Measurements from ENCODE around the gene DDX25. TPM values are rescaled to one million over a fixed set of nuclear protein-coding genes. Genes with fewer than 3 reads are reported as not detected.

The DDX25 gene
- total RNA-seq, 2 experiments from 2014 or later, result not detected

DNA sequence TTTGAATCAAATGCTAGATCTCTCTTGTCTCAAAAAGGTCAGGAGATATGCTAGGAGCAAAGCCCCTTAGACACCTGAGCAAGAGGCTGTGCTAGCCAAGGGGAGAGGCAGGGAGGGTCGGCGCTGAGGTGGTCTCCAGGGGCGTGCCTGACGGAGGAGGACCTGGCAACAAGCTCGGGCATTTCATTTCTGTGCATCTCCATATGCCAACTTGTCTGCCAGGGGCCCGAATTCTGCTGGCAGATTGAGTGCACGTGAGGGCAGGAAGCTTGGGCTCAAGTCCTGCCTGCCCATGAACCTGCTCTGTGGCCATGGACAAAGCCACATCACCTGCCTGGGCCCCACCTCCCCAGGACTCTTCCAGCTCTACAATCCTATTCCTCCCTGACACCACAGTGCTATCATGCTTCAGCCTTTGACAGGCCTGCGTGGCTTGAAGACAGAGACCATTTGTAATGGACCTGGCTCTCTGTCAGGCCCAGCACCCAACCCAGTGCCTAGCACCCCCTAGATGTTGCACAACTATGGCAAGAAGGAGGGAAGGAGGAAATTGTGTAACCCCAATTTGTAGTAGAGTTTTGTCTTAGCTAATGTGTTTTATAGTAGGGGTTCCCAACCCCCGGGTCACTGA, 25.3 kb downstream of the DDX25 start:
- Mint-ChIP-seq H3K27me3 (ENCODE audit: low read depth) (peaks cover 2% of the 10 kb centered on the region), H3K27ac (no peak overlapping the region), H3K36me3 (ENCODE audit: low read depth) (no peaks in the 10 kb centered on the region), H3K4me1 (ENCODE audit: low read depth) (no peaks in the 10 kb centered on the region), H3K4me3 (no peak overlapping the region), H3K9me3 (no peaks in the 10 kb centered on the region)
- intact Hi-C loops (cut with micrococcal nuclease), result no loop called here
- CTCF ChIA-PET, result no interaction called here
- DNase-seq, result no peak

DNA sequence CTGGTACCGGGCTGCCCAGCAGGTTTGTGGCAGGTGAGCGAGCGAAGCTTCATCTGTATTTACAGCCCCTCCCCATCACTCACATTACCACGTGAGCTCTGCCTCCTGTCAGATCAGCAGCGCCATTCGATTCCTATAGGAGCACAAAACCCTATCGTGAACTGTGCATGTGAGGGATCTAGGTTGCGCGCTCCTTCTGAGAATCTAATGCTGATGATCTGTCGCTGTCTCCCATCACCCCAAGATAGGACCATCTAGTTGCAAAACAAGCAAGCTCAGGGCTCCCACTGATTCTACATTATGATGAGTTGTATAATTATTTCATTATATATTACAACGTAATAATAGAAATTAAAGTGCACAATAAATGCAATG, 25.8 kb downstream of the DDX25 start:
- intact Hi-C loops (cut with micrococcal nuclease), result no loop called here
- H3K27me3 Mint-ChIP-seq (ENCODE audit: low read depth), result peaks cover 2% of the 10 kb centered on the region
- no peaks in the 10 kb centered on the region for H3K36me3 Mint-ChIP-seq (ENCODE audit: low read depth)
- CTCF ChIA-PET, result interaction anchor here (0.6 to 1.1 kb wide), 2 partner anchors 20 to 264 kb away, joined by 3 to 4 read pairs; no protein-coding TSS in a partner anchor
- no peak overlapping the region for H3K4me3 Mint-ChIP-seq
- H3K9me3 Mint-ChIP-seq, result no peaks in the 10 kb centered on the region
- DNase-seq, result no peak
- H3K27ac Mint-ChIP-seq, result no peak overlapping the region
- no peaks in the 10 kb centered on the region for H3K4me1 Mint-ChIP-seq (ENCODE audit: low read depth)

DNA sequence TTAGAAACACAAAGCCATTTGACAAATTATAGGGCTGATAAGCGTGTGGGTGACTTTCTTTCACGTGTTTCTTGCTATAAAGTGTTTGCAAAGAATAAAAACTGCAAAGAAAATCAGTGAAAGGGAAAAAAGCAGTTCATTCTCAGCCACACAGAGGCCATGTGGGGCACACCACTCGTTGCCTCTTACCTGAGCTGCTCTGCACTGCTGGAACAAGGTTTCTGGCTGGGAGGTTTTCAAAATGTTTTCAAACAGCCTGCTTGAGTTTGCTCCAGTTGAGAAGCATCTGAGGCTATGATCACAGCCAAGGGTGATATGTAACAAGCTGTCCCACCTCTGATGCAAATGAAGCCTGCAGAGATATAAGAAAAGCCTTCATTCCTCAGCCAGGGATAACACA, 26.8 kb downstream of the DDX25 start:
- CTCF ChIA-PET, result interaction anchor here (0.6 to 2.6 kb wide), 3 partner anchors 11 to 263 kb away, joined by 3 to 11 read pairs (median 3); no protein-coding TSS in a partner anchor
- Mint-ChIP-seq H3K27ac (no peak overlapping the region), H3K4me1 (ENCODE audit: low read depth) (no peaks in the 10 kb centered on the region), H3K36me3 (ENCODE audit: low read depth) (no peaks in the 10 kb centered on the region), H3K9me3 (no peaks in the 10 kb centered on the region), H3K27me3 (ENCODE audit: low read depth) (peaks cover 2% of the 10 kb centered on the region), H3K4me3 (no peak overlapping the region)
- intact Hi-C loops (cut with micrococcal nuclease), result no loop called here
- DNase-seq, result no peak

DNA sequence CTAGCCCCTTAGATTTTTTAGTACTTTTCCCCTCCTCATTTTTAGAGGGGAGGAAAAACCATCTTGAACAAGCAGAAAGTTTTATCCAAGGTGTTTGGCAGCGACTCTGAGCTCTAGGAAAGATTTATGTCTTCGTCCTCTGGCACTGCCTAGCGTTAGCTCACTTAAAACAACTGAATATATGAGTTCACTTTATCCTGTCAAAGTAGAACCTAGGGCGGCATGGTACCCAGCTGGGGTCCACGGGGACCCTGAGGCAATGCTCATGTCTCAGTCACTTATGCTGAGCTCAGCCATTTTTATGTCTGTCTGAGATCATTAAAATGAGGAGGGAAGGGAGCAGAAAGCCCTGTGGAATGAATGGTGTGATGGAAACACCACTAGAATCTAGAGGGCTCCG, 27.4 kb downstream of the DDX25 start:
- CTCF ChIA-PET, result interaction anchor here (0.6 to 2.6 kb wide), 2 partner anchors 10 to 178 kb away, joined by 3 to 11 read pairs; no protein-coding TSS in a partner anchor
- no peak for DNase-seq
- no peaks in the 10 kb centered on the region for H3K4me1 Mint-ChIP-seq (ENCODE audit: low read depth)

DNA sequence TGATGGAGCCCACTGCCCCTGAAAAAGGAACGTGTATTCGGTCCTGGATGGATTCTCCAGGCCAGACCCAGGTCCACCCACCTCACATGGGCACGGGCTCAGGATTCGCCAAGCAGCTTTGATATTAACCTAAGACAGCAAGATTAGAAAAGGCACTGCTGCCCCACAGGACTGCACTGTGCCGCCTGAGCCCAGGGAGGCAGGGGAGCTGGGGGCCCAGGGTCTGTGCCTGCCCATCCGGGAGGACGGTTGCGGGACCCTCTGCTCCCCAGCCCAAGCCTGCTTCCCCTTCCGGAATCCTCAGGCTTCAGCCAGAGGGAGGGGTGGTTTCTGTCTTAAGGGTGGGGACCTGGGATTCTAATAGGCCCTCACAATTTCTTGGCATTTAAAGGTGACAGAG, 28.0 kb downstream of the DDX25 start:
- no peaks in the 10 kb centered on the region for H3K27me3 Mint-ChIP-seq (ENCODE audit: low read depth)
- H3K4me1 Mint-ChIP-seq (ENCODE audit: low read depth), result no peaks in the 10 kb centered on the region
- H3K27ac Mint-ChIP-seq, result no peak overlapping the region
- H3K4me3 Mint-ChIP-seq, result no peak overlapping the region
- CTCF ChIA-PET, result interaction anchor here (2.6 kb wide), 1 partner anchor 10 kb away, joined by 11 read pairs; no protein-coding TSS in a partner anchor
- H3K36me3 Mint-ChIP-seq (ENCODE audit: low read depth), result no peaks in the 10 kb centered on the region
- H3K9me3 Mint-ChIP-seq, result no peaks in the 10 kb centered on the region
- intact Hi-C loops (cut with micrococcal nuclease), result no loop called here
- DNase-seq, result no peak

More for the DNA sequence above, 27.4 kb downstream of the DDX25 start:
- intact Hi-C loops (cut with micrococcal nuclease), result no loop called here
- Mint-ChIP-seq H3K27me3 (ENCODE audit: low read depth) (peaks cover 2% of the 10 kb centered on the region), H3K4me3 (no peak overlapping the region), H3K36me3 (ENCODE audit: low read depth) (no peaks in the 10 kb centered on the region), H3K9me3 (no peaks in the 10 kb centered on the region), H3K27ac (no peak overlapping the region)

- H3K27ac Mint-ChIP-seq, result no peak overlapping the region
- H3K36me3 Mint-ChIP-seq (ENCODE audit: low read depth), result no peaks in the 10 kb centered on the region
- H3K4me1 Mint-ChIP-seq (ENCODE audit: low read depth), result peaks cover under 1% of the 10 kb centered on the region
- intact Hi-C loops (cut with micrococcal nuclease), result no loop called here
- CTCF ChIA-PET, result interaction anchor here (2.6 kb wide), 1 partner anchor 9 kb away, joined by 11 read pairs; no protein-coding TSS in a partner anchor
- no peak overlapping the region for H3K4me3 Mint-ChIP-seq
- DNase-seq, result no peak
- H3K9me3 Mint-ChIP-seq, result no peaks in the 10 kb centered on the region
- no peaks in the 10 kb centered on the region for H3K27me3 Mint-ChIP-seq (ENCODE audit: low read depth)
Measured at GRCh38 chr11:125933030-125933813, 28.9 kb downstream of the DDX25 start.

DNA sequence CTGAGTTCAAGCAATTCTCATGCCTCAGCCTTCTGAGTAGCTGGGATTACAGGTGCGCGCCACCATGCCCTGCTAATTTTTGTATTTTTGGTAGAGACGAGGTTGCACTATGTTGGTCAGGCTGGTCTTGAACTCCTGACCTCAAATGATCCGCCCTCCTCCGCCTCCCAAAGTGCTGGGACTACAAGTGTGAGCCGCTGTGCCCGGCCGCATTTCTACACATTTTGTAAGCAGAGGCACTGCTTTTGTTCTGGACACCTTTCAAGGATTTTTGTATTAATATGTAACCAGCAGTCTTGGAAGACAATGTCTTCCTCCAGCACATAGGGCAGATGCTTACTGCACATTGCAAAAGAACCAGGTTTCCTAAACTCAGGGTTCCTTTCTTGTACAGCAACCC, 30.2 kb downstream of the DDX25 start:
- H3K4me3 Mint-ChIP-seq, result no peak overlapping the region
- H3K27me3 Mint-ChIP-seq (ENCODE audit: low read depth), result no peaks in the 10 kb centered on the region
- intact Hi-C loops (cut with micrococcal nuclease), result no loop called here
- no peak overlapping the region for H3K27ac Mint-ChIP-seq
- H3K36me3 Mint-ChIP-seq (ENCODE audit: low read depth), result no peaks in the 10 kb centered on the region
- peaks cover 8% of the 10 kb centered on the region for H3K4me1 Mint-ChIP-seq (ENCODE audit: low read depth)
- no peak for DNase-seq
- H3K9me3 Mint-ChIP-seq, result no peaks in the 10 kb centered on the region
- CTCF ChIA-PET, result interaction anchor here (0.6 kb wide), 1 partner anchor 11 kb away, joined by 4 read pairs; no protein-coding TSS in a partner anchor

DNA sequence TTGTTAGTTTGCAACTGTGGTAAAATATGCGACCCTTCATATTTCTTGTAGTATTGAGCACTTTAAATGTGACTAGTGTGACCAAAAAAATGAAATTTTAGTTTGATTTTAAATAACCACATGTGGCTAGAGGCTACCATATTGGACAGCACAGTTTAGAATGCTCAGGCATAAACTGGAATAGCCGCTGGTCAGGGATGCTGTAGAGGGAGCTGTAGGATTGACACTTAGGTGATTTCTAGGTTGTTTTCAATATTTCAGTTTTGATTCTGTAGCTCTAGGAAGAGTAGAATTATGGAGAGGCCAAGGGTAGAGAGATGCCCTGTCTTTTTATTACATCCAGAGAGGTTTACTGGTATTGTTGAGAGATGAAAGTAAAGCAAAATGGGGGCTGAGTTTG, 30.7 kb downstream of the DDX25 start:
- DNase-seq, result no peak
- intact Hi-C loops (cut with micrococcal nuclease), result no loop called here
- Mint-ChIP-seq H3K27ac (no peak overlapping the region), H3K9me3 (no peaks in the 10 kb centered on the region), H3K36me3 (ENCODE audit: low read depth) (no peaks in the 10 kb centered on the region), H3K4me1 (ENCODE audit: low read depth) (peaks cover 8% of the 10 kb centered on the region), H3K27me3 (ENCODE audit: low read depth) (no peaks in the 10 kb centered on the region), H3K4me3 (no peak overlapping the region)
- CTCF ChIA-PET, result no interaction called here

DNA sequence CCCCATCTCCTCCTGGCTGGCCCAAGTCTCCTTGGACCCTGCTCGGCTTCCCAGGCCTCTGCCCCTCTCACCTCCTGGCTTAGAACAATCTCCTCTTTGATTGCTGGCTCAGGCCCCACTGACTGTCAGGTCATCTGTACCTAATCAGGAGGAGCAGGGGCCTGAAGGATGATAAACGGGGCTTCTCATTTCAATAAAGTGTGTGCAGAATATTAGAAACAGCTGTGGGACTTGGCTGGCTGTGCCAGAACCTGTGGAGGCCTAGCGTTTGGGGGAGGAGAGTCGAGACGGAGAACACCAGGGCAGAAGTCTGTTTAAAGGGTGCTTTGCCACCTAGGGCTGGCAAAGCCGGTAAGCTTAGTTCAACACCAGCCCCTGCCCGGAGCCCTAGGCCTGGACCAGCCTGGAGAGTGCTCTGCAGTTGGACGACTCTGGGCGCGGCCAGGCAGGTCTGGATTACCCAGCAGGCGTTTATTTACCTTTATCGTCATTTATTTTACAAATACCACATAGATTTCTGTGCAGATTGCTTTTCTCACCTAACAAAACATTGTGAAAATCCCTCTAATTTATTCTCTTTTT, 31.4 kb downstream of the DDX25 start:
- no peak overlapping the region for H3K27ac Mint-ChIP-seq
- H3K36me3 Mint-ChIP-seq (ENCODE audit: low read depth), result no peaks in the 10 kb centered on the region
- no peak overlapping the region for H3K4me3 Mint-ChIP-seq
- intact Hi-C loops (cut with micrococcal nuclease), result no loop called here
- H3K9me3 Mint-ChIP-seq, result no peaks in the 10 kb centered on the region
- no peaks in the 10 kb centered on the region for H3K27me3 Mint-ChIP-seq (ENCODE audit: low read depth)
- CTCF ChIA-PET, result interaction anchor here (0.6 kb wide), 2 partner anchors 14 to 1059 kb away, joined by 3 read pairs; no protein-coding TSS in a partner anchor
- peaks cover 8% of the 10 kb centered on the region for H3K4me1 Mint-ChIP-seq (ENCODE audit: low read depth)
- DNase-seq, result no peak

DNA sequence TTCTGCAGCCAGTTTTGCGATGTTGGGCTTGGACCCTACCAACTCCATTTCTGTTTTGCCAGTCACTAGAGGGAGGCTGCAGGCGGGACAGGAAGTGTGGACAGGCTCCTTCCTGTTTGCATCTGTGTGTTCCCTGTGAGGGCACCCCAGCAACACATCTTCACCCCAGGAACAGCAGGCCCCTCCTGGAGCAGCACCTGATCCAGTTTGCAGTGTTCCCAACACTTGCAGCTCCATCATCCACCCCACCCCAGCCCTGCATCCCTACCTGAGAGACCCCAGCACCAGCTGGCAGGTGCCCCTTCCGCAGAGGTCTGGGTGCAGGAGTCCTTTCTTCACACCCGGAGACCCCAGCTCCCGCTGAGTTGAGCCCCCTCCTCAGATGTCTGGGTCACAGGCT, 34.1 kb downstream of the DDX25 start:
- Mint-ChIP-seq H3K27me3 (ENCODE audit: low read depth) (no peaks in the 10 kb centered on the region), H3K4me3 (no peak overlapping the region), H3K9me3 (no peaks in the 10 kb centered on the region), H3K4me1 (ENCODE audit: low read depth) (peaks cover 15% of the 10 kb centered on the region), H3K36me3 (ENCODE audit: low read depth) (no peaks in the 10 kb centered on the region), H3K27ac (no peak overlapping the region)
- no peak for DNase-seq
- CTCF ChIA-PET, result interaction anchor here (0.5 to 1.5 kb wide), 4 partner anchors 15 to 23 kb away, joined by 3 read pairs; no protein-coding TSS in a partner anchor
- intact Hi-C loops (cut with micrococcal nuclease), result no loop called here

DNA sequence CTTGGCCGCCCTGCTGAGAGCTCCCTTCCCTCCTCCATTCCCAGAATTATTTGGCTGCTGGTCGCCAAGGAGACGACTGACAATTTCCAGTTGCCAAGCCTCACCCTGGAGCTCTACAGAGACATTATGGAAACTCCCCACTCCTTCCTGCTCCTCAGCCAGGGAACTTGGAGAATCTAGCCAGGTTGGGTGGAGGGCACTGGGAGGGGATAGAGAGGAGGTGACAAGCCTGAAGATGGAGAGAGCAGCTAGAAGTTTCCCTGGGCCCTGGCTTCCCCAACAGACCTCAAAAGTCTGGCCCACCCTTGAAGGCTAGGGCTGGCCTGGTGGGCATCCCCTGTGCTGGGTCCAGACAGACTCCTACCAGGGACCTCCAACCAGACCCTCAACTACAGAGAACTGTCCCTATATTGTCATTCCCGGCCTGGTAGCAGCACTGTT, 34.8 kb downstream of the DDX25 start:
- H3K4me3 Mint-ChIP-seq, result no peak overlapping the region

DNA sequence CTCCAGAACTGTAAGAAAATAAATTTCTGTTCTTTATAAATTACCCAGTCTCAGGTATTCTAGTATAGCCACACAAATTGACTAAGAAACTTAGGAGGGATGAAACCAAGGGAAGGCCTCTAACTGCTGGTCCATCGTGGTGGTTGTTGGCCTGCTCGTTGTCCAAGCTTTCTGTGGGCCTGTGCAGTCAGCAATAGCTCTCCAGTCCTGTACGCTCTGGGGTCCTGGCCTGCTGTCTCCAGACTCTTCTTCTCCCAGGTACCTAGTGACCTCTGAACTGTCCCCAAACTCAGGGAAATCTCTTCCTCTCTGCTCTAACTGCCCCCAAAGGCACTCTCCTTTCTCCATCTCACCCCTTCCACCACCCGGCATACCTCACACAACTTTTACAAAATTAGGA, 35.8 kb downstream of the DDX25 start:
- intact Hi-C loops (cut with micrococcal nuclease), result loop anchor here (5.0 kb wide), 1 partner anchor 122 kb away; the partner anchor contains the start of gene CDON
- Mint-ChIP-seq H3K27me3 (ENCODE audit: low read depth) (no peaks in the 10 kb centered on the region), H3K4me3 (no peak overlapping the region), H3K9me3 (no peaks in the 10 kb centered on the region), H3K27ac (no peak overlapping the region), H3K36me3 (ENCODE audit: low read depth) (no peaks in the 10 kb centered on the region), H3K4me1 (ENCODE audit: low read depth) (peaks cover 15% of the 10 kb centered on the region)
- no peak for DNase-seq
- CTCF ChIA-PET, result interaction anchor here (0.6 to 1.5 kb wide), 7 partner anchors 23 to 516 kb away, joined by 3 to 12 read pairs (median 4); no protein-coding TSS in a partner anchor

More for the DNA sequence above, 34.8 kb downstream of the DDX25 start:
- Mint-ChIP-seq H3K27me3 (ENCODE audit: low read depth) (no peaks in the 10 kb centered on the region), H3K27ac (no peak overlapping the region), H3K9me3 (no peaks in the 10 kb centered on the region), H3K4me1 (ENCODE audit: low read depth) (peaks cover 15% of the 10 kb centered on the region), H3K36me3 (ENCODE audit: low read depth) (no peaks in the 10 kb centered on the region)
- intact Hi-C loops (cut with micrococcal nuclease), result no loop called here
- CTCF ChIA-PET, result interaction anchor here (0.9 to 1.5 kb wide), 4 partner anchors 17 to 225 kb away, joined by 3 read pairs; no protein-coding TSS in a partner anchor
- DNase-seq, result no peak
